Common myeloid progenitor, CD34-positive (primary cell): ENCODE results near the gene BMP6.

Source experiments
- CTCF ChIA-PET: fragments of 350-600 bp; sonication (Branson Sonifier 250); formaldehyde crosslinking; loops from one replicate; lab custom pipeline; 2021; ENCODE audit warnings: antibody characterized with exemption; lab: Charles Lee
- POLR2A ChIA-PET: fragments of 350-600 bp; sonication (Branson Sonifier 250); formaldehyde crosslinking; loops from one replicate; lab custom pipeline; 2021; ENCODE audit warnings: antibody characterized with exemption; lab: Charles Lee
- DNase-seq, 3 donors: peaks; one replicate each; pipeline versions ENCODE4 v3.0.0 to v3.0.0-alpha.2; 2013
- H3K27ac ChIP-seq, 2 experiments: 1 replicate in 1 of 2; 2 replicates in 1 of 2; pipeline ENCODE4 v1.7.0; 2013; ENCODE audit warnings: inconsistent platforms in 2 of 2, low read length in 2 of 2, mild to moderate bottlenecking in 2 of 2, low read depth in 1 of 2, moderate library complexity in 1 of 2; ENCODE audit not compliant: severe bottlenecking in 2 of 2, insufficient read depth in 1 of 2, poor library complexity in 1 of 2
- H3K27me3 ChIP-seq, 5 experiments: replicated peaks in 2 of 5; 1 replicate in 3 of 5; 2 replicates in 2 of 5; pipeline versions ENCODE4 v1.6.1 to v1.7.0; 2013; ENCODE audit warnings: low read length in 4 of 5, mild to moderate bottlenecking in 2 of 5, moderate library complexity in 2 of 5, inconsistent platforms in 1 of 5; ENCODE audit not compliant: insufficient read depth in 5 of 5, control insufficient read depth in 4 of 5
- H3K36me3 ChIP-seq, 4 experiments: 1 replicate in 2 of 4; 2 replicates in 2 of 4; pipeline versions ENCODE4 v1.6.1 to v1.7.0; 2013; ENCODE audit warnings: low read length in 3 of 4, control low read depth in 1 of 4, mild to moderate bottlenecking in 1 of 4; ENCODE audit not compliant: control insufficient read depth in 4 of 4, insufficient read depth in 4 of 4
- H3K4me1 ChIP-seq, 4 experiments: 1 replicate in 3 of 4; 2 replicates in 1 of 4; pipeline versions ENCODE4 v1.6.1 to v1.7.1; 2013; ENCODE audit warnings: low read length in 3 of 4, mild to moderate bottlenecking in 3 of 4, control low read depth in 1 of 4, inconsistent platforms in 1 of 4, moderate library complexity in 1 of 4; ENCODE audit not compliant: control insufficient read depth in 4 of 4, insufficient read depth in 4 of 4; ENCODE audit errors: control extremely low read depth in 1 of 4
- H3K4me3 ChIP-seq, 7 experiments: 1 replicate in 4 of 7; 2 replicates in 3 of 7; pipeline versions ENCODE4 v1.5.1 to v1.7.0; 2013; ENCODE audit warnings: mild to moderate bottlenecking in 7 of 7, low read length in 6 of 7, moderate library complexity in 6 of 7, inconsistent platforms in 2 of 7, low read depth in 2 of 7, control low read depth in 1 of 7; ENCODE audit not compliant: insufficient read depth in 4 of 7, control insufficient read depth in 1 of 7; ENCODE audit errors: extremely low read depth in 1 of 7
- H3K9me3 ChIP-seq, 5 experiments: 1 replicate in 4 of 5; 2 replicates in 1 of 5; pipeline versions ENCODE4 v1.6.1 to v1.7.1; 2013; ENCODE audit warnings: low read length in 4 of 5, mild to moderate bottlenecking in 2 of 5, inconsistent platforms in 1 of 5, low read depth in 1 of 5, moderate library complexity in 1 of 5; ENCODE audit not compliant: control insufficient read depth in 4 of 5, insufficient read depth in 2 of 5; ENCODE audit errors: control extremely low read depth in 1 of 5
- WGBS: methylation state at CpG from one replicate; pipeline ENCODE4 v1.1.5; 2013; ENCODE audit not compliant: insufficient coverage; 5-methylcytosine and 5-hydroxymethylcytosine counted together

BMP6 gene

GRCh38 chr6:7899889-7900213 is 174.0 kb downstream of the BMP6 start:
- ChIA-PET POLR2A (no interaction called here), CTCF (interaction anchor here (0.7 to 3.4 kb wide), 12 partner anchors 9 to 177 kb away, joined by 3 to 21 read pairs (median 4); no protein-coding TSS in a partner anchor)
- no peaks in the 10 kb centered on the region for H3K27me3 ChIP-seq
- WGBS, result 92% methylated on average over 3 of the region's 4 CpGs
- no peaks in the 10 kb centered on the region for H3K4me1 ChIP-seq
- H3K4me3 ChIP-seq, result no peak overlapping the region
- H3K9me3 ChIP-seq, result no peaks in the 10 kb centered on the region
- peaks cover 13 to 92% (median 78%) of the 10 kb centered on the region in 4 experiments for H3K36me3 ChIP-seq
- H3K27ac ChIP-seq, result no peak overlapping the region
- DNase-seq, result no peak

- Histone ChIP-seq H3K36me3 (peaks cover 13 to 86% (median 72%) of the 10 kb centered on the region in 4 experiments), H3K4me1 (no peaks in the 10 kb centered on the region), H3K27me3 (no peaks in the 10 kb centered on the region), H3K4me3 (no peak overlapping the region), H3K27ac (no peak overlapping the region), H3K9me3 (no peaks in the 10 kb centered on the region)
- WGBS, result 94% methylated on average over 2 of the region's 2 CpGs
- ChIA-PET CTCF (interaction anchor here (0.7 to 3.4 kb wide), 4 partner anchors 76 to 158 kb away, joined by 3 to 21 read pairs (median 4); no protein-coding TSS in a partner anchor), POLR2A (no interaction called here)
- peak in 1 of 3 donors; percentile 13 for DNase-seq
Measured at GRCh38 chr6:7900621-7901020, 174.7 kb downstream of the BMP6 start.

- 99% methylated on average over 8 of the region's 9 CpGs for WGBS
- no peaks in the 10 kb centered on the region for H3K27me3 ChIP-seq
- no peak overlapping the region for H3K27ac ChIP-seq
- CTCF ChIA-PET, result interaction anchor here (0.7 to 3.4 kb wide), 2 partner anchors 92 to 158 kb away, joined by 3 to 21 read pairs; no protein-coding TSS in a partner anchor
- no peak overlapping the region for H3K4me3 ChIP-seq
- DNase-seq, result no peak
- POLR2A ChIA-PET, result no interaction called here
- no peaks in the 10 kb centered on the region for H3K9me3 ChIP-seq
- H3K4me1 ChIP-seq, result no peaks in the 10 kb centered on the region
- peaks cover 13 to 81% (median 68%) of the 10 kb centered on the region in 4 experiments for H3K36me3 ChIP-seq
Measured at GRCh38 chr6:7901056-7901455, 175.2 kb downstream of the BMP6 start.

- no peaks in the 10 kb centered on the region for H3K9me3 ChIP-seq
- H3K27me3 ChIP-seq, result no peaks in the 10 kb centered on the region
- 88% methylated on average over 4 of the region's 4 CpGs for WGBS
- CTCF ChIA-PET, result interaction anchor here (1.0 kb wide), 1 partner anchor 255 kb away, joined by 3 read pairs; no protein-coding TSS in a partner anchor
- no peak for DNase-seq
- no peak overlapping the region for H3K4me3 ChIP-seq
- POLR2A ChIA-PET, result no interaction called here
- H3K36me3 ChIP-seq, result peaks cover 13 to 74% (median 61%) of the 10 kb centered on the region in 4 experiments
- no peaks in the 10 kb centered on the region for H3K4me1 ChIP-seq
- H3K27ac ChIP-seq, result no peak overlapping the region
Measured at GRCh38 chr6:7901780-7902179, 175.9 kb downstream of the BMP6 start.

- Histone ChIP-seq H3K27me3 (no peaks in the 10 kb centered on the region), H3K27ac (no peak overlapping the region), H3K9me3 (no peaks in the 10 kb centered on the region), H3K4me1 (no peaks in the 10 kb centered on the region), H3K36me3 (peaks cover 13 to 74% (median 61%) of the 10 kb centered on the region in 4 experiments), H3K4me3 (no peak overlapping the region)
- WGBS, result 93% methylated on average over 6 of the region's 8 CpGs
- DNase-seq, result no peak
- POLR2A ChIA-PET, result no interaction called here
- CTCF ChIA-PET, result interaction anchor here (0.8 to 2.0 kb wide), 3 partner anchors 16 to 255 kb away, joined by 3 to 8 read pairs (median 3); no protein-coding TSS in a partner anchor
Measured at GRCh38 chr6:7902221-7902620, 176.3 kb downstream of the BMP6 start.

GRCh38 chr6:7902867-7903266 is 177.0 kb downstream of the BMP6 start:
- H3K4me1 ChIP-seq, result peaks cover 0 to 2% (median 0%) of the 10 kb centered on the region in 4 experiments

GRCh38 chr6:7903673-7904072 is 177.8 kb downstream of the BMP6 start:
- H3K4me1 ChIP-seq, result peaks cover 0 to 6% (median 2%) of the 10 kb centered on the region in 4 experiments
- POLR2A ChIA-PET, result no interaction called here
- DNase-seq, result no peak
- H3K27ac ChIP-seq, result no peak overlapping the region
- no peak overlapping the region for H3K4me3 ChIP-seq
- peaks cover 13 to 62% (median 49%) of the 10 kb centered on the region in 4 experiments for H3K36me3 ChIP-seq
- H3K9me3 ChIP-seq, result no peaks in the 10 kb centered on the region
- WGBS, result 100% methylated on average over 2 of the region's 3 CpGs
- CTCF ChIA-PET, result interaction anchor here (0.8 to 2.3 kb wide), 4 partner anchors 8 to 181 kb away, joined by 3 to 13 read pairs (median 6); no protein-coding TSS in a partner anchor
- no peaks in the 10 kb centered on the region for H3K27me3 ChIP-seq

More at GRCh38 chr6:7902867-7903266, 177.0 kb downstream of the BMP6 start:
- WGBS, result no CpG with 5 or more reads among the region's 1 CpG
- POLR2A ChIA-PET, result no interaction called here
- H3K36me3 ChIP-seq, result peaks cover 13 to 68% (median 56%) of the 10 kb centered on the region in 4 experiments
- no peak overlapping the region for H3K27ac ChIP-seq
- H3K4me3 ChIP-seq, result no peak overlapping the region
- no peaks in the 10 kb centered on the region for H3K9me3 ChIP-seq
- no peaks in the 10 kb centered on the region for H3K27me3 ChIP-seq
- DNase-seq, result no peak
- CTCF ChIA-PET, result interaction anchor here (0.8 to 2.0 kb wide), 4 partner anchors 15 to 256 kb away, joined by 3 to 8 read pairs (median 4); no protein-coding TSS in a partner anchor
